Hypothalamus (tissue), 51 donors: ENCODE measurements around the gene USP11.
A peak's percentile ranks its signal among the peaks of the same experiment; 100 is the strongest.

Source experiments
- DNase-seq, 51 donors: peaks; one replicate each; lab custom pipeline; 2025; lab: John Stamatoyannopoulos, UW

Gene USP11

GRCh38 chrX:47223476-47224250 is 9.1 kb upstream of the USP11 start:
- no peak for DNase-seq

- DNase-seq: no peak
These were observed 8.4 kb upstream of the USP11 start for GRCh38 chrX:47224266-47224895.

GRCh38 chrX:47224896-47225290 is 7.9 kb upstream of the USP11 start:
- no peak for DNase-seq

GRCh38 chrX:47226071-47226470 is 6.7 kb upstream of the USP11 start:
- no peak for DNase-seq

- DNase-seq: no peak
These were observed 6.1 kb upstream of the USP11 start for GRCh38 chrX:47226531-47227333.

- no peak for DNase-seq
These were observed 5.5 kb upstream of the USP11 start for GRCh38 chrX:47227334-47227583.

- DNase-seq: no peak
These were observed 4.1 kb upstream of the USP11 start for GRCh38 chrX:47228550-47229270.

GRCh38 chrX:47229427-47229826 is 3.4 kb upstream of the USP11 start:
- DNase-seq: no peak

GRCh38 chrX:47230136-47230868 is 2.5 kb upstream of the USP11 start:
- no peak for DNase-seq

- no peak for DNase-seq
These were observed 1.6 kb upstream of the USP11 start for GRCh38 chrX:47231167-47231566.

- DNase-seq: no peak
These were observed 509 bp upstream of the USP11 start for GRCh38 chrX:47232197-47232802.

- peak; percentile 15 to 99 (median 87) for DNase-seq
These were observed 714 bp downstream of the USP11 start for GRCh38 chrX:47233333-47234113.

GRCh38 chrX:47234583-47234982 is 1.8 kb downstream of the USP11 start:
- DNase-seq: no peak

GRCh38 chrX:47235691-47236103 is 2.9 kb downstream of the USP11 start:
- DNase-seq: peak in 1 of 51 donors; percentile 14

- DNase-seq: no peak
These were observed 6.4 kb downstream of the USP11 start for GRCh38 chrX:47239199-47239598.

- DNase-seq: no peak
These were observed 7.2 kb downstream of the USP11 start for GRCh38 chrX:47239898-47240545.

- no peak for DNase-seq
These were observed 7.8 kb downstream of the USP11 start for GRCh38 chrX:47240619-47241018.

GRCh38 chrX:47241201-47242011 is 8.6 kb downstream of the USP11 start:
- DNase-seq: no peak
